Sigmoid colon (tissue), 4 donors: ENCODE data around the gene SSR3.

Experiments used
- EP300 ChIP-seq, 4 donors: sonication (generic); formaldehyde crosslinking; IDR thresholded peaks; one replicate each; pipeline ENCODE4 v1.6.1; 2017; ENCODE audit warnings: antibody characterized with exemption in 4 of 4
- TF ChIP-seq, protein P1 (sequence below), 4 experiments: fragments of 450-650 bp in 3 of 4; fragments of 200-600 bp in 1 of 4; IDR thresholded peaks; one replicate each; pipeline ENCODE4 v1.5.1; 2016 to 2019; ENCODE audit warnings: antibody characterized with exemption in 4 of 4, mild to moderate bottlenecking in 3 of 4, moderate library complexity in 2 of 4

DNA sequence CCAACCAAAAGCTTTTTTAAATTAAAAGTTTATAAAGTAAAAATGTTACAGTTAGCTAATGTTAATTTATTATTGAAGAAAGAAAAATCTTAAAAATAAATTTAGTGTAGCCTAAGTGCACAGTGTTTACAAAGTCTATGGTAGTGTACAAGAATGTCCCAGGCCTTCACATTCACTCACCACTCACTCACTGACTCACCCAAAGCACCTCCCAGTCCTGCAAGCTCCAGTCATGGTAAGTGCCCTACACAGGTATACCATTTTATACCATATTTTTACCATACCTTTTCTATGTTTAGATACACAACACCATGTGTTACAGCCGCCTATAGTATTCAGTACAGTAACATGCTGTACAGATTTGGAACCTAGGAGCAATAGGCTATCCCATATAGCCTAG is 29.1 kb downstream of the SSR3 start:
- TF ChIP-seq, protein P1, sequence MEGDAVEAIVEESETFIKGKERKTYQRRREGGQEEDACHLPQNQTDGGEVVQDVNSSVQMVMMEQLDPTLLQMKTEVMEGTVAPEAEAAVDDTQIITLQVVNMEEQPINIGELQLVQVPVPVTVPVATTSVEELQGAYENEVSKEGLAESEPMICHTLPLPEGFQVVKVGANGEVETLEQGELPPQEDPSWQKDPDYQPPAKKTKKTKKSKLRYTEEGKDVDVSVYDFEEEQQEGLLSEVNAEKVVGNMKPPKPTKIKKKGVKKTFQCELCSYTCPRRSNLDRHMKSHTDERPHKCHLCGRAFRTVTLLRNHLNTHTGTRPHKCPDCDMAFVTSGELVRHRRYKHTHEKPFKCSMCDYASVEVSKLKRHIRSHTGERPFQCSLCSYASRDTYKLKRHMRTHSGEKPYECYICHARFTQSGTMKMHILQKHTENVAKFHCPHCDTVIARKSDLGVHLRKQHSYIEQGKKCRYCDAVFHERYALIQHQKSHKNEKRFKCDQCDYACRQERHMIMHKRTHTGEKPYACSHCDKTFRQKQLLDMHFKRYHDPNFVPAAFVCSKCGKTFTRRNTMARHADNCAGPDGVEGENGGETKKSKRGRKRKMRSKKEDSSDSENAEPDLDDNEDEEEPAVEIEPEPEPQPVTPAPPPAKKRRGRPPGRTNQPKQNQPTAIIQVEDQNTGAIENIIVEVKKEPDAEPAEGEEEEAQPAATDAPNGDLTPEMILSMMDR (IDR thresholded peaks at IDR 0.05) = no peak
- TF ChIP-seq EP300 (IDR thresholded peaks at IDR 0.05) = no peak
